SH-SY5Y (cell line): ENCODE measurements around the gene NSUN4.

ENCODE experiments used
- GATA2 ChIP-seq: IDR thresholded peaks from 2 replicates; pipeline ENCODE4 v1.6.1; 2011; ENCODE audit warnings: mild to moderate bottlenecking, low read depth, low read length
- GATA3 ChIP-seq: IDR thresholded peaks from 2 replicates; pipeline ENCODE4 v1.6.1; 2011; ENCODE audit warnings: low read depth, mild to moderate bottlenecking, low read length, moderate library complexity

Gene NSUN4

GRCh38 chr1:46340404-46341221, at the start of gene NSUN4:
Gene NSUN4, plus strand, starts transcription at chr1:46340807. Its CDS starts 20 bp downstream, at chr1:46340827.
- TF ChIP-seq GATA3, result no peak
- TF ChIP-seq GATA2, result no peak

GRCh38 chr1:46295306-46295705, 45.3 kb upstream of the NSUN4 start:
- TF ChIP-seq GATA2 (no peak), GATA3 (no peak)

GRCh38 chr1:46298387-46298786, 42.2 kb upstream of the NSUN4 start:
- TF ChIP-seq GATA2 (no peak), GATA3 (no peak)

- no peak for TF ChIP-seq GATA2
- TF ChIP-seq GATA3, result no peak
Observed at GRCh38 chr1:46300673-46301405, 39.8 kb upstream of the NSUN4 start.

GRCh38 chr1:46301406-46301807, 39.2 kb upstream of the NSUN4 start:
- TF ChIP-seq GATA2 (no peak), GATA3 (no peak)

- no peak for TF ChIP-seq GATA2
- no peak for TF ChIP-seq GATA3
Observed at GRCh38 chr1:46301808-46302640, 38.6 kb upstream of the NSUN4 start.

GRCh38 chr1:46302641-46303037, 38.0 kb upstream of the NSUN4 start:
- TF ChIP-seq GATA3, result no peak
- TF ChIP-seq GATA2, result no peak

- no peak for TF ChIP-seq GATA3
- TF ChIP-seq GATA2, result no peak
Observed at GRCh38 chr1:46303038-46303871, 37.4 kb upstream of the NSUN4 start, which contains the start of the genes LRRC41 and UQCRH. Gene LRRC41, minus strand, starts transcription at chr1:46303616. Its CDS starts 294 bp downstream, at chr1:46303322. Gene UQCRH, plus strand, starts transcription at chr1:46303698. Its CDS starts 69 bp downstream, at chr1:46303767.

GRCh38 chr1:46303872-46304326, 36.7 kb upstream of the NSUN4 start:
- TF ChIP-seq GATA2, result no peak

- TF ChIP-seq GATA2, result no peak
- no peak for TF ChIP-seq GATA3
Observed at GRCh38 chr1:46306159-46306530, 34.5 kb upstream of the NSUN4 start.

- TF ChIP-seq GATA3 (no peak), GATA2 (no peak)
Observed at GRCh38 chr1:46309401-46310159, 31.0 kb upstream of the NSUN4 start.

- TF ChIP-seq GATA2, result no peak
- no peak for TF ChIP-seq GATA3
Observed at GRCh38 chr1:46310321-46310720, 30.3 kb upstream of the NSUN4 start.
